HG02943 (cell line): ENCODE results near the gene CEBPE.

Source experiments
- ATAC-seq: cut with Tn5 transposase; IDR thresholded peaks from one replicate; pipeline ENCODE4 v1.9.1; 2021; ENCODE audit warnings: mild to moderate bottlenecking, low read depth, moderate library complexity; ENCODE audit not compliant: unreplicated experiment

Gene CEBPE

GRCh38 chr14:23118506-23119362, at the start of gene CEBPE:
TSS of gene CEBPE (minus strand) at chr14:23119255. CDS start at chr14:23119091, 164 bp downstream.
- ATAC-seq = no peak

GRCh38 chr14:23168246-23168645, 49.2 kb upstream of the CEBPE start:
- ATAC-seq = no peak

- ATAC-seq = no peak
Measured at GRCh38 chr14:23167116-23167847, 48.2 kb upstream of the CEBPE start.

GRCh38 chr14:23164949-23165348, 45.9 kb upstream of the CEBPE start:
- no peak for ATAC-seq

- ATAC-seq = no peak
Measured at GRCh38 chr14:23164250-23164649, 45.2 kb upstream of the CEBPE start.

- ATAC-seq = no peak
Measured at GRCh38 chr14:23163830-23164229, 44.8 kb upstream of the CEBPE start.

GRCh38 chr14:23162800-23163199, 43.7 kb upstream of the CEBPE start:
- no peak for ATAC-seq

GRCh38 chr14:23162005-23162404, 43.0 kb upstream of the CEBPE start:
- ATAC-seq = no peak

- ATAC-seq = no peak
Measured at GRCh38 chr14:23160924-23161522, 42.0 kb upstream of the CEBPE start.

- no peak for ATAC-seq
Measured at GRCh38 chr14:23159532-23159931, 40.5 kb upstream of the CEBPE start.

GRCh38 chr14:23158779-23159178, 39.7 kb upstream of the CEBPE start:
- no peak for ATAC-seq

GRCh38 chr14:23154964-23155587, 36.0 kb upstream of the CEBPE start:
- no peak for ATAC-seq

GRCh38 chr14:23153851-23154796, 35.1 kb upstream of the CEBPE start:
- no peak for ATAC-seq

GRCh38 chr14:23151342-23151741, 32.3 kb upstream of the CEBPE start:
- no peak for ATAC-seq

GRCh38 chr14:23149745-23150144, 30.7 kb upstream of the CEBPE start:
- ATAC-seq = no peak

- no peak for ATAC-seq
Measured at GRCh38 chr14:23148591-23149249, 29.7 kb upstream of the CEBPE start.

- no peak for ATAC-seq
Measured at GRCh38 chr14:23147676-23148075, 28.6 kb upstream of the CEBPE start.

GRCh38 chr14:23146980-23147379, 27.9 kb upstream of the CEBPE start:
- no peak for ATAC-seq

- ATAC-seq = no peak
Measured at GRCh38 chr14:23146351-23146910, 27.4 kb upstream of the CEBPE start.
